IMR-90 (cell line): ENCODE results near the gene MACC1. TPM values are rescaled to one million over a fixed set of nuclear protein-coding genes. Genes with fewer than 3 reads are reported as not detected.

ENCODE experiments used
- ATAC-seq: fragments of 200-7000 bp; cut with Tn5 transposase; 2 replicates; pipeline ENCODE4 v1.9.1; 2020; ENCODE audit warnings: low read depth, mild to moderate bottlenecking, moderate library complexity
- BruUV-seq: library from RNA; stranded (reverse); fragments of 400-500 nt; replicated peaks from 2 replicates; lab custom pipeline; 2021; lab: Mats Ljungman, UMichigan
- CTCF ChIA-PET: fragments of 300-600 bp; formaldehyde crosslinking; extraction: SDS; loops from one replicate; lab custom pipeline; 2021; ENCODE audit warnings: antibody characterized with exemption; lab: Yijun Ruan, JAX
- POLR2A ChIA-PET: fragments of 300-600 bp; sonication (Branson Sonifier 250); formaldehyde crosslinking; loops from one replicate; lab custom pipeline; 2022; ENCODE audit warnings: antibody characterized with exemption; ENCODE audit not compliant: unreplicated experiment; lab: Charles Lee
- DNase-seq: peaks from one replicate; pipeline ENCODE4 v3.0.0; 2013
- H2AFZ ChIP-seq: replicated peaks from 2 replicates; pipeline ENCODE3; 2013; ENCODE audit warnings: low read length, mild to moderate bottlenecking; ENCODE audit not compliant: poor library complexity
- H2AK5ac ChIP-seq: 2 replicates; pipeline ENCODE4 v1.6.1; 2013; ENCODE audit warnings: low read depth, low read length, inconsistent platforms
- H2AK9ac ChIP-seq: replicated peaks from 2 replicates; pipeline ENCODE3; 2013; ENCODE audit warnings: mild to moderate bottlenecking, low read depth, low read length, moderate library complexity; ENCODE audit not compliant: poor library complexity
- H2BK120ac ChIP-seq: 2 replicates; pipeline ENCODE4 v1.6.1; 2013; ENCODE audit warnings: low read depth, low read length, inconsistent platforms
- H2BK15ac ChIP-seq: 3 replicates; pipeline ENCODE4 v1.6.1; 2013; ENCODE audit warnings: low read depth, low read length, inconsistent platforms
- H2BK20ac ChIP-seq: 2 replicates; pipeline ENCODE4 v1.6.1; 2013; ENCODE audit warnings: low read depth, mild to moderate bottlenecking, inconsistent platforms, low read length, moderate library complexity
- H2BK5ac ChIP-seq: 2 replicates; pipeline ENCODE4 v1.6.1; 2013; ENCODE audit warnings: mild to moderate bottlenecking, low read depth, low read length, inconsistent platforms; ENCODE audit not compliant: poor library complexity, severe bottlenecking
- H3K14ac ChIP-seq: replicated peaks from 2 replicates; pipeline ENCODE4 v1.6.1; 2013; ENCODE audit warnings: low read depth, low read length, inconsistent platforms
- H3K18ac ChIP-seq: 2 replicates; pipeline ENCODE4 v1.6.1; 2013; ENCODE audit warnings: low read depth, low read length, control low read depth
- H3K23ac ChIP-seq: 2 replicates; pipeline ENCODE4 v1.6.1; 2013; ENCODE audit warnings: low read depth, low read length, inconsistent platforms
- H3K27ac ChIP-seq: 2 replicates; pipeline ENCODE4 v1.5.1; 2013; ENCODE audit warnings: mild to moderate bottlenecking, control low read depth, low read length; ENCODE audit not compliant: insufficient read depth
- H3K27me3 ChIP-seq: 2 replicates; pipeline ENCODE4 v1.6.1; 2013; ENCODE audit warnings: low read length; ENCODE audit not compliant: control insufficient read depth, insufficient read depth
- H3K36me3 ChIP-seq: 2 replicates; pipeline ENCODE4 v1.6.1; 2013; ENCODE audit warnings: low read length, mixed read lengths; ENCODE audit not compliant: control insufficient read depth, insufficient read depth
- H3K4ac ChIP-seq: 2 replicates; pipeline ENCODE4 v1.6.1; 2013; ENCODE audit warnings: low read depth, low read length, inconsistent platforms
- H3K4me1 ChIP-seq: 2 replicates; pipeline ENCODE4 v1.6.1; 2013; ENCODE audit warnings: low read length, mixed read lengths; ENCODE audit not compliant: control insufficient read depth, insufficient read depth
- H3K4me2 ChIP-seq: 2 replicates; pipeline ENCODE4 v1.6.1; 2013; ENCODE audit warnings: low read depth, mild to moderate bottlenecking, control low read depth, low read length, moderate library complexity
- H3K4me3 ChIP-seq: 2 replicates; pipeline ENCODE4 v1.5.1; 2013; ENCODE audit warnings: low read depth, mild to moderate bottlenecking, control low read depth, low read length, moderate library complexity; ENCODE audit not compliant: insufficient read depth
- H3K56ac ChIP-seq: 2 replicates; pipeline ENCODE4 v1.6.1; 2013; ENCODE audit warnings: low read length, inconsistent platforms; ENCODE audit not compliant: insufficient read depth; ENCODE audit errors: extremely low read depth
- H3K79me1 ChIP-seq, 2 experiments: 2 replicates each; pipeline ENCODE4 v1.6.1; 2013; ENCODE audit warnings: low read length in 2 of 2, inconsistent platforms in 1 of 2, low read depth in 1 of 2
- H3K9ac ChIP-seq: 2 replicates; pipeline ENCODE4 v1.6.1; 2013; ENCODE audit warnings: low read depth, low read length, control low read depth
- H3K9me1 ChIP-seq: 2 replicates; pipeline ENCODE4 v1.6.1; 2013; ENCODE audit warnings: low read length, inconsistent platforms; ENCODE audit not compliant: insufficient read depth
- H3K9me3 ChIP-seq: 2 replicates; pipeline ENCODE4 v1.6.1; 2013; ENCODE audit warnings: low read length; ENCODE audit not compliant: control insufficient read depth, insufficient read depth
- H4K20me1 ChIP-seq: 2 replicates; pipeline ENCODE4 v1.6.1; 2013; ENCODE audit warnings: low read length, inconsistent platforms; ENCODE audit not compliant: insufficient read depth
- H4K5ac ChIP-seq: 2 replicates; pipeline ENCODE4 v1.6.1; 2013; ENCODE audit warnings: mild to moderate bottlenecking, low read depth, low read length, control low read depth
- H4K8ac ChIP-seq, 2 experiments: 2 replicates each; pipeline ENCODE4 v1.6.1; 2013; ENCODE audit warnings: low read depth in 2 of 2, low read length in 2 of 2, control low read depth in 1 of 2, inconsistent platforms in 1 of 2
- H4K91ac ChIP-seq: 2 replicates; pipeline ENCODE4 v1.6.1; 2013; ENCODE audit warnings: low read depth, low read length, inconsistent platforms; ENCODE audit not compliant: insufficient read depth
- CHD1 ChIP-seq: IDR thresholded peaks from 2 replicates; pipeline ENCODE4 v1.6.1; 2012; ENCODE audit warnings: low read depth, low read length, improper control_type of control experiment
- FOS ChIP-seq: fragments of 150-350 bp; IDR thresholded peaks from 2 replicates; pipeline ENCODE4 v1.6.1; 2016; ENCODE audit warnings: low read depth, low read length
- MAFK ChIP-seq: IDR thresholded peaks from 2 replicates; pipeline ENCODE4 v1.6.1; 2012; ENCODE audit warnings: low read depth, low read length, improper control_type of control experiment
- MAZ ChIP-seq: IDR thresholded peaks from 2 replicates; pipeline ENCODE4 v1.6.1; 2012; ENCODE audit warnings: low read depth, mild to moderate bottlenecking, low read length, improper control_type of control experiment, moderate library complexity, borderline replicate concordance
- MXI1 ChIP-seq: IDR thresholded peaks from 2 replicates; pipeline ENCODE4 v1.6.1; 2012; ENCODE audit warnings: low read depth, mild to moderate bottlenecking, low read length, moderate library complexity, borderline replicate concordance
- NFE2L2 ChIP-seq: fragments of 150-350 bp; IDR thresholded peaks from 2 replicates; pipeline ENCODE4 v1.6.1; 2016; ENCODE audit warnings: low read depth, mild to moderate bottlenecking, low read length
- POLR2A ChIP-seq: IDR thresholded peaks from 2 replicates; pipeline ENCODE4 v1.6.1; 2012; ENCODE audit warnings: mild to moderate bottlenecking, low read depth, low read length
- RAD21 ChIP-seq: IDR thresholded peaks from 2 replicates; pipeline ENCODE4 v1.6.1; 2012; ENCODE audit warnings: low read length, improper control_type of control experiment
- RCOR1 ChIP-seq: IDR thresholded peaks from 2 replicates; pipeline ENCODE4 v1.6.1; 2012; ENCODE audit warnings: mild to moderate bottlenecking, low read length, improper control_type of control experiment; ENCODE audit not compliant: insufficient replicate concordance
- RFX5 ChIP-seq: IDR thresholded peaks from 2 replicates; pipeline ENCODE4 v1.8.0; 2012; ENCODE audit warnings: low read depth, mild to moderate bottlenecking, low read length, moderate library complexity
- SMC3 ChIP-seq: fragments of 150-350 bp; IDR thresholded peaks from 2 replicates; pipeline ENCODE4 v1.6.1; 2016; ENCODE audit warnings: low read depth, mild to moderate bottlenecking, antibody characterized with exemption, low read length, moderate library complexity
- dilution Hi-C: fragments of 300-500 bp; cut with HindIII; formaldehyde crosslinking; loops from one replicate; pipeline ENCODE4 v1.14.3; 2018; ENCODE audit warnings: low sequenced_read_pairs; ENCODE audit not compliant: unreplicated experiment
- in situ Hi-C: fragments of 300-500 bp; cut with MboI; formaldehyde crosslinking; loops from 3 replicates; pipeline ENCODE4 v1.14.3; 2019; ENCODE audit warnings: low sequenced_read_pairs, inconsistent platforms, mixed read lengths
- intact Hi-C: fragments of 100-400 bp; cut with micrococcal nuclease; formaldehyde crosslinking; loops from 2 replicates; pipeline ENCODE4 v1.10.0; 2022
- polyA plus RNA-seq, 3 experiments: library from polyadenylated mRNA; depleted of rRNA; stranded (reverse); fragments of >200 nt; gene quantifications; 2 replicates each; pipeline ENCODE4 v1.2.3, GENCODE V29; 2012; ENCODE audit warnings: low replicate concordance in 1 of 3
- total RNA-seq: library from RNA; depleted of rRNA; stranded (reverse); fragments of >200 nt; gene quantifications from 2 replicates; pipeline ENCODE4 v1.2.3, GENCODE V29; 2012
- TF ChIP-seq, protein P1 (sequence below): fragments of 150-350 bp; IDR thresholded peaks from 2 replicates; pipeline ENCODE4 v1.6.1; 2017; ENCODE audit warnings: mild to moderate bottlenecking, antibody characterized with exemption, low read length, low read depth
- TF ChIP-seq, protein P2 (sequence below): fragments of 150-350 bp; IDR thresholded peaks from 2 replicates; pipeline ENCODE4 v1.6.1; 2016; ENCODE audit warnings: low read depth, mild to moderate bottlenecking, low read length, moderate library complexity, borderline replicate concordance

MACC1 gene
- total and polyA plus RNA-seq, 2 of the 4 experiments (the other 2 are of a cell fraction) = under 0.01 TPM; not detected in 1

DNA sequence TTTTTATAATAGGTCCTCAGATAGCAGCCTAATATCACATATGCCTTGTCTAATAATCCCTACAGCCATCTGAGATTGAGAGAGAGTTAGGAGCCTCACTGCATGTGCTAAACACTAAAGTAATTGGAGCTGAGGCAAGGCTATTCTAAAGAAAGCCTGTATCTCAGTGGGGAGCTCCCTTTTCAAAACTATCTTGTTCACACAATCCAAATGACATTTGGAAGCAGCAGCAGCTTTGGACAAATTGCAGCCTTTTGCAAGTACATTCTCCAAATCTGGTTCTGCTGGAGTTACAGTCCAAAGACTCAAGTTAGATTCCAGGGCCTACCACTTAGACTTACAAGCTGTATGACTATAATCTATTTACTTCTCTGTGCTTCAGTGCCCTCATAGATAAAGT is 104.5 kb downstream of the MACC1 start:
- no peak overlapping the region for H2BK15ac ChIP-seq
- no peaks in the 10 kb centered on the region for H4K20me1 ChIP-seq
- H3K36me3 ChIP-seq = no peaks in the 10 kb centered on the region
- intact Hi-C loops (no loop called here), in situ Hi-C loops (no loop called here), dilution Hi-C loops (no loop called here)
- no peaks in the 10 kb centered on the region for H3K9me1 ChIP-seq
- no peak overlapping the region for H2AK5ac ChIP-seq
- H3K27me3 ChIP-seq = no peaks in the 10 kb centered on the region
- H3K4ac ChIP-seq = no peak overlapping the region
- H2BK5ac ChIP-seq = no peak overlapping the region
- no peak overlapping the region for H3K56ac ChIP-seq
- H2BK120ac ChIP-seq = no peak overlapping the region
- H3K9me3 ChIP-seq = no peaks in the 10 kb centered on the region
- CTCF ChIA-PET = interaction anchor here (0.5 kb wide), 1 partner anchor 1800 kb away, joined by 3 read pairs; no protein-coding TSS in a partner anchor
- no peak overlapping the region for H3K14ac ChIP-seq
- no TSS peak for BruUV-seq
- H3K4me3 ChIP-seq = no peak overlapping the region
- H4K8ac ChIP-seq = no peak overlapping the region
- no peak overlapping the region for H3K27ac ChIP-seq
- H4K5ac ChIP-seq = no peak overlapping the region
- H3K23ac ChIP-seq = no peak overlapping the region
- POLR2A ChIA-PET = no interaction called here
- no peak for TF ChIP-seq FOS
- TF ChIP-seq POLR2A = no peak
- TF ChIP-seq SMC3 = no peak
- no peak for TF ChIP-seq MAZ
- TF ChIP-seq RAD21 = no peak
- TF ChIP-seq, protein P1, sequence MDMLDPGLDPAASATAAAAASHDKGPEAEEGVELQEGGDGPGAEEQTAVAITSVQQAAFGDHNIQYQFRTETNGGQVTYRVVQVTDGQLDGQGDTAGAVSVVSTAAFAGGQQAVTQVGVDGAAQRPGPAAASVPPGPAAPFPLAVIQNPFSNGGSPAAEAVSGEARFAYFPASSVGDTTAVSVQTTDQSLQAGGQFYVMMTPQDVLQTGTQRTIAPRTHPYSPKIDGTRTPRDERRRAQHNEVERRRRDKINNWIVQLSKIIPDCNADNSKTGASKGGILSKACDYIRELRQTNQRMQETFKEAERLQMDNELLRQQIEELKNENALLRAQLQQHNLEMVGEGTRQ = no peak
- no peak for TF ChIP-seq MXI1
- TF ChIP-seq CHD1 = no peak
- TF ChIP-seq RCOR1 = no peak
- TF ChIP-seq MAFK = no peak
- TF ChIP-seq RFX5 = no peak
- TF ChIP-seq NFE2L2 = no peak
- TF ChIP-seq, protein P2, sequence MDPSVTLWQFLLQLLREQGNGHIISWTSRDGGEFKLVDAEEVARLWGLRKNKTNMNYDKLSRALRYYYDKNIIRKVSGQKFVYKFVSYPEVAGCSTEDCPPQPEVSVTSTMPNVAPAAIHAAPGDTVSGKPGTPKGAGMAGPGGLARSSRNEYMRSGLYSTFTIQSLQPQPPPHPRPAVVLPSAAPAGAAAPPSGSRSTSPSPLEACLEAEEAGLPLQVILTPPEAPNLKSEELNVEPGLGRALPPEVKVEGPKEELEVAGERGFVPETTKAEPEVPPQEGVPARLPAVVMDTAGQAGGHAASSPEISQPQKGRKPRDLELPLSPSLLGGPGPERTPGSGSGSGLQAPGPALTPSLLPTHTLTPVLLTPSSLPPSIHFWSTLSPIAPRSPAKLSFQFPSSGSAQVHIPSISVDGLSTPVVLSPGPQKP = no peak
- no peak overlapping the region for H2AFZ ChIP-seq
- H3K79me1 ChIP-seq = no peaks in the 10 kb centered on the region
- no peaks in the 10 kb centered on the region for H3K4me1 ChIP-seq
- H4K91ac ChIP-seq = no peak overlapping the region
- no peak overlapping the region for H3K4me2 ChIP-seq
- ATAC-seq (no peak), DNase-seq (no peak)
- H3K18ac ChIP-seq = no peak overlapping the region
- H2AK9ac ChIP-seq = no peak overlapping the region
- H2BK20ac ChIP-seq = no peak overlapping the region
- H3K9ac ChIP-seq = no peak overlapping the region
